KMS-11 (cell line): ENCODE results near the gene RGS11.

Experiments used
- H2AFZ ChIP-seq: fragments of 200-600 bp; sonication (generic); 2 replicates; pipeline ENCODE4 v1.6.1; 2016; ENCODE audit warnings: antibody characterized with exemption, mixed run types, low read depth
- H3K27ac ChIP-seq: fragments of 200-600 bp; sonication (generic); 2 replicates; pipeline ENCODE4 v1.6.1; 2016; ENCODE audit warnings: mild to moderate bottlenecking, mixed run types
- H3K27me3 ChIP-seq: fragments of 200-600 bp; sonication (generic); 2 replicates; pipeline ENCODE4 v1.6.1; 2017; ENCODE audit warnings: mild to moderate bottlenecking, low read depth, mixed run types, moderate library complexity; ENCODE audit not compliant: insufficient read depth
- H3K36me3 ChIP-seq: fragments of 200-600 bp; sonication (generic); 2 replicates; pipeline ENCODE4 v1.6.1; 2017; ENCODE audit warnings: mild to moderate bottlenecking, mixed run types; ENCODE audit not compliant: insufficient read depth
- H3K4me1 ChIP-seq: fragments of 200-600 bp; sonication (generic); 2 replicates; pipeline ENCODE4 v1.6.1; 2016; ENCODE audit warnings: mild to moderate bottlenecking, low read depth, mixed run types; ENCODE audit not compliant: poor library complexity, severe bottlenecking
- H3K4me2 ChIP-seq: fragments of 200-600 bp; sonication (generic); 2 replicates; pipeline ENCODE4 v1.7.0; 2016; ENCODE audit warnings: mild to moderate bottlenecking, mixed run types
- H3K4me3 ChIP-seq: fragments of 200-600 bp; sonication (generic); IDR thresholded peaks from 2 replicates; pipeline ENCODE4 v1.6.1; 2017; ENCODE audit warnings: low read depth, low read length, mixed read lengths; ENCODE audit not compliant: insufficient read depth
- H3K79me2 ChIP-seq: fragments of 200-600 bp; sonication (generic); 2 replicates; pipeline ENCODE4 v1.6.1; 2016; ENCODE audit warnings: low read depth, mixed run types; ENCODE audit not compliant: insufficient read depth
- H3K9ac ChIP-seq: fragments of 200-600 bp; sonication (generic); 2 replicates; pipeline ENCODE4 v1.6.1; 2016; ENCODE audit warnings: mild to moderate bottlenecking, mixed run types
- H4K20me1 ChIP-seq: fragments of 200-600 bp; sonication (generic); 2 replicates; pipeline ENCODE4 v1.6.1; 2016; ENCODE audit warnings: mild to moderate bottlenecking, mixed run types; ENCODE audit not compliant: insufficient read depth
- CTCF ChIP-seq: fragments of 200-600 bp; sonication (generic); conservative IDR thresholded peaks from 2 replicates; pipeline ENCODE4 v1.6.1; 2017; ENCODE audit warnings: low read depth, mild to moderate bottlenecking, antibody characterized with exemption, low read length, moderate library complexity, mixed read lengths

RGS11 gene

GRCh38 chr16:284204-285120 lies 8.7 kb upstream of the RGS11 start:
- Histone ChIP-seq H3K79me2 (no peaks in the 10 kb centered on the region), H3K36me3 (no peaks in the 10 kb centered on the region; the same call in 1 of the 2 replicates), H3K9ac (no peak overlapping the region), H3K27me3 (peaks cover 15% of the 10 kb centered on the region; the same call in 1 of the 2 replicates), H4K20me1 (no peaks in the 10 kb centered on the region), H3K4me1 (peaks cover under 1% of the 10 kb centered on the region), H2AFZ (no peak overlapping the region), H3K4me2 (no peak overlapping the region), H3K27ac (no peak overlapping the region), H3K4me3 (no peak overlapping the region)
- TF ChIP-seq CTCF, result no peak

- Histone ChIP-seq H3K36me3 (no peaks in the 10 kb centered on the region; the same call in 1 of the 2 replicates), H3K4me2 (no peak within 1 kb of the TSS), H3K27me3 (peaks cover 15% of the 10 kb centered on the region; the same call in 1 of the 2 replicates), H3K27ac (no peak within 1 kb of the TSS), H2AFZ (no peak within 1 kb of the TSS), H3K4me1 (peaks cover 4% of the 10 kb centered on the region), H3K9ac (no peak within 1 kb of the TSS), H3K4me3 (no peak within 1 kb of the TSS), H4K20me1 (no peaks in the 10 kb centered on the region), H3K79me2 (no peaks in the 10 kb centered on the region)
- no peak for TF ChIP-seq CTCF
Measured at GRCh38 chr16:283033-283805, 7.5 kb upstream of the RGS11 start, which contains the start of gene PDIA2. Gene PDIA2 (plus strand): TSS chr16:283164. CDS start chr16:283170, 6 bp downstream.

GRCh38 chr16:282491-282890 lies 6.7 kb upstream of the RGS11 start:
- Histone ChIP-seq H3K4me3 (no peak overlapping the region), H3K4me1 (peaks cover 4% of the 10 kb centered on the region), H4K20me1 (no peaks in the 10 kb centered on the region), H2AFZ (no peak overlapping the region), H3K27me3 (peaks cover 15% of the 10 kb centered on the region; the same call in 1 of the 2 replicates), H3K9ac (no peak overlapping the region), H3K27ac (no peak overlapping the region), H3K79me2 (no peaks in the 10 kb centered on the region), H3K36me3 (no peaks in the 10 kb centered on the region; the same call in 1 of the 2 replicates), H3K4me2 (no peak overlapping the region)
- TF ChIP-seq CTCF, result no peak

GRCh38 chr16:281660-282255 lies 6.0 kb upstream of the RGS11 start:
- Histone ChIP-seq H3K4me2 (no peak overlapping the region), H3K36me3 (no peaks in the 10 kb centered on the region), H4K20me1 (no peaks in the 10 kb centered on the region), H3K27me3 (peaks cover 15% of the 10 kb centered on the region; the same call in 1 of the 2 replicates), H3K79me2 (no peaks in the 10 kb centered on the region), H3K27ac (no peak overlapping the region), H2AFZ (no peak overlapping the region), H3K9ac (no peak overlapping the region), H3K4me3 (no peak overlapping the region), H3K4me1 (peaks cover 4% of the 10 kb centered on the region)
- no peak for TF ChIP-seq CTCF
